Measurements from ENCODE around the gene AADACL2. TPM values are rescaled to one million over a fixed set of nuclear protein-coding genes. Genes with fewer than 3 reads are reported as not detected.

AADACL2 gene
- total and polyA plus RNA-seq, 4 donors, result not detected

- no peak for TF ChIP-seq CTCF (IDR thresholded peaks at IDR 0.05; ENCODE audit: low read depth, low read length, missing input control)
- TF ChIP-seq FOXA2 (IDR thresholded peaks at IDR 0.05), result no peak
- TF ChIP-seq GABPA (IDR thresholded peaks at IDR 0.05 in 1 of 2, conservative IDR thresholded peaks at IDR 0.05 in 1 of 2), result no peak
- no peak for TF ChIP-seq YY1 (IDR thresholded peaks at IDR 0.05)
- TF ChIP-seq HNF4G (IDR thresholded peaks at IDR 0.05), result no peak
- no peak for TF ChIP-seq ZBTB33 (IDR thresholded peaks at IDR 0.05)
- TF ChIP-seq JUND (IDR thresholded peaks at IDR 0.05), result no peak
- no peak for TF ChIP-seq EGR1 (IDR thresholded peaks at IDR 0.05; ENCODE audit: low read depth in 2 of 2)
- TF ChIP-seq FOXA1 (IDR thresholded peaks at IDR 0.05), result no peak
- no peak for TF ChIP-seq REST (IDR thresholded peaks at IDR 0.05)
- TF ChIP-seq RAD21 (IDR thresholded peaks at IDR 0.05), result no peak
- no peak for TF ChIP-seq NR2F2 (IDR thresholded peaks at IDR 0.05)
- no peak for TF ChIP-seq RXRA (IDR thresholded peaks at IDR 0.05)
- no peak for TF ChIP-seq MAX (IDR thresholded peaks at IDR 0.05)
- TF ChIP-seq HNF4A (conservative IDR thresholded peaks at IDR 0.05), result no peak
- Histone ChIP-seq H3K27ac (ENCODE audit: low read depth in 1 of 2, low read length in 2 of 2) (no peak overlapping the region), H3K27me3 (ENCODE audit: control insufficient read depth in 4 of 4, insufficient read depth in 4 of 4, low read length in 3 of 4) (no peaks in the 10 kb centered on the region), H3K9ac (ENCODE audit: low read depth in 1 of 2, low read length in 2 of 2) (no peak overlapping the region), H3K9me3 (ENCODE audit: control insufficient read depth in 4 of 4, low read length in 3 of 4) (no peaks in the 10 kb centered on the region), H3K4me1 (ENCODE audit: control insufficient read depth in 4 of 4, insufficient read depth in 4 of 4, low read length in 3 of 4) (peaks cover 1 to 25% (median 7%) of the 10 kb centered on the region in 4 donors), H3K36me3 (ENCODE audit: control insufficient read depth in 4 of 4, insufficient read depth in 3 of 4, low read depth in 1 of 4, low read length in 3 of 4) (no peaks in the 10 kb centered on the region), H3K4me3 (ENCODE audit: low read depth in 1 of 3, low read length in 3 of 3) (no peak overlapping the region)
- no peak for DNase-seq (ENCODE audit: low spot score)
Measured at GRCh38 chr3:151774910-151775309, 41.2 kb downstream of the AADACL2 start.

Measured in liver (tissue), 9 donors.